GM21529 (cell line): ENCODE data around the gene GDF7.

ENCODE experiments used
- ATAC-seq: cut with Tn5 transposase; IDR thresholded peaks from one replicate; pipeline ENCODE4 v1.9.1; 2021; ENCODE audit not compliant: unreplicated experiment

GDF7 gene

GRCh38 chr2:20660506-20661420 lies 6.2 kb upstream of the GDF7 start:
- ATAC-seq: no peak

GRCh38 chr2:20661421-20662307 lies 5.3 kb upstream of the GDF7 start:
- peak; percentile 65 for ATAC-seq

- no peak for ATAC-seq
These were observed 4.5 kb upstream of the GDF7 start for GRCh38 chr2:20662308-20662937.

GRCh38 chr2:20663196-20664070 lies 3.5 kb upstream of the GDF7 start:
- ATAC-seq: no peak

GRCh38 chr2:20664071-20664390 lies 2.9 kb upstream of the GDF7 start:
- ATAC-seq: no peak

GRCh38 chr2:20664431-20665242 lies 2.3 kb upstream of the GDF7 start:
- ATAC-seq: no peak

- no peak for ATAC-seq
These were observed 1.5 kb upstream of the GDF7 start for GRCh38 chr2:20665243-20666004.

GRCh38 chr2:20666005-20666303 lies 990 bp upstream of the GDF7 start:
- peak; percentile 8 for ATAC-seq

GRCh38 chr2:20667151-20667530 lies 197 bp downstream of the GDF7 start:
- peak; percentile 24 for ATAC-seq

- ATAC-seq: peak; percentile 18
These were observed 822 bp downstream of the GDF7 start for GRCh38 chr2:20667531-20668401.

- ATAC-seq: no peak
These were observed 1.5 kb downstream of the GDF7 start for GRCh38 chr2:20668451-20668850.

- ATAC-seq: no peak
These were observed 2.0 kb downstream of the GDF7 start for GRCh38 chr2:20668871-20669475.

GRCh38 chr2:20669562-20670314 lies 2.8 kb downstream of the GDF7 start:
- ATAC-seq: no peak

- no peak for ATAC-seq
These were observed 3.5 kb downstream of the GDF7 start for GRCh38 chr2:20670315-20671035.

- ATAC-seq: no peak
These were observed 4.2 kb downstream of the GDF7 start for GRCh38 chr2:20671036-20671735.

- no peak for ATAC-seq
These were observed 4.8 kb downstream of the GDF7 start for GRCh38 chr2:20671736-20672080.
